Right ventricle myocardium superior (tissue), 1 donor: ENCODE results near the gene MSANTD7. TPM values are rescaled to one million over a fixed set of nuclear protein-coding genes. Genes with fewer than 3 reads are reported as not detected.
A peak's percentile ranks its signal among the peaks of the same experiment; 100 is the strongest.
"Not testable (repeated sequence)": the region's sequence is repeated elsewhere in the genome, so short reads cannot be mapped to it uniquely, and the experiment has no call there.

Experiments used
- ATAC-seq: fragments of 200-7000 bp; cut with Tn5 transposase; one replicate; pipeline ENCODE4 v1.9.1; 2020; ENCODE audit warnings: mild to moderate bottlenecking; ENCODE audit not compliant: poor library complexity
- DNase-seq: peaks from one replicate; pipeline ENCODE4 v3.0.0-alpha.2; 2020
- intact Hi-C: fragments of 100-400 bp; cut with DNase I; formaldehyde crosslinking; loops from one replicate; pipeline ENCODE4 v1.11.2; 2022
- total RNA-seq: library from RNA; stranded (reverse); fragmentation: NEBNext Ultra II Directional; extraction: Animal tissue kit (Norgen Biotek cat#: 25700); gene quantifications from one replicate; pipeline ENCODE4 v1.2.1, GENCODE V29; 2021
- donor health status: DM: no; HTN: yes; CAD: no; lungs with severe emphysema.

Gene MSANTD7
- total RNA-seq, 1 donor from 2014 or later: 4.4 TPM

DNA sequence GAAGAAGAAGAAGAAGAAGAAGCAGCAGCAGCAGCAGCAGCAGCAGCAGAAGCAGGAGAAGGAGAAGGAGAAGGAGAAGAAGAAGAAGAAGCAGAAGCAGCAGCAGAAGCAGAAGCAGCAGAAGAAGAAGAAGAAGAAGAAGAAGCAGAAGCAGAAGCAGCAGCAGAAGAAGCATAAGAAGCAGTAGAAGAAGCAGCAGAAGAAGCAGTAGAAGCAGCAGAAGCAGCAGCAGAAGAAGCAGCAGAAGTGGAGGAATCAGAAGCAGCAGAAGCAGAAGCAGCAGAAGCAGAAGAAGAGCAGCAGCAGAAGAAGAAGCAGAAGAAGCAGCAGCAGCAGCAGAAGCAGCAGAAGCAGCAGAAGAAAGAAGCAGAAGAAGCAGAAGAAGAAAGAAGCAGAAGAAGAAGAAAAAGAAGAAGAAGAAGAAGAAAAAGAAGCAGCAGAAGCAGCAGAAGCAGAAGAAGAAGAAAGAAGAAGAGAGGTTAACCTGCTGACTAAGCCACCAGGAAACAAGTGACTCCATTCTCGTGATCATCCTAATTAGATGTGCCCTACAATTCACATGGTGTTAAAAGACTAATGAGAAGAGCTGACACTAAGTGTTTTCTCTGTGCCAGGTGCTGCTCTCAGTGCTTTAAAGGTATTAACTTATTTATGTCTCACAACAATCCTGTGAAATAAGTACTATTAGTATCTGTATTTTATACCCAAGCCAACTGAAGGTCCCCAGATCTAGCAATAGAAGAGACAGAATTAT, 11.9 kb upstream of the MSANTD7 start:
- ATAC-seq: no peak
- intact Hi-C loops: loop anchor here (10.0 kb wide), 1 partner anchor 291 kb away; no protein-coding TSS in a partner anchor

DNA sequence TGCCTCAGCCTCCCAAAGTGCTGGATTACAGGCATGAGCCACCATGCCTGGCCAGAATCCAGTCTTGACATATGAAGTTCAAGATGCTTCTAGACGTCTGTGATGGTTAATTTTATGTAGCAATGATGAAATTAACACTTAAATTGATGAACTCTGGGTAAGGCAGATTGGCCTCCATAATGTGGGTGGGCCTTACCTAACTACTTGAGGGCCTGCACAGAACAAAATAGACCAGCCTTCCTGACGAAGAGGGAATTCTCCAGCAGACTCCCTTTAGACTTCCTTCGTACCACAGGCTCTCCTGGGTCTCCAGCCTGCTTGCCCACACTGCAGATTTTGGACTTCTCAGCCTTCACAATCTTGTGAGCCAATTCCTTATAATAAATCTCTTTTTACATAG, 5.0 kb upstream of the MSANTD7 start:
- ATAC-seq (no peak), DNase-seq (no peak)
- intact Hi-C loops: no loop called here

More for the DNA sequence above, 11.9 kb upstream of the MSANTD7 start:
- DNase-seq: no peak

DNA sequence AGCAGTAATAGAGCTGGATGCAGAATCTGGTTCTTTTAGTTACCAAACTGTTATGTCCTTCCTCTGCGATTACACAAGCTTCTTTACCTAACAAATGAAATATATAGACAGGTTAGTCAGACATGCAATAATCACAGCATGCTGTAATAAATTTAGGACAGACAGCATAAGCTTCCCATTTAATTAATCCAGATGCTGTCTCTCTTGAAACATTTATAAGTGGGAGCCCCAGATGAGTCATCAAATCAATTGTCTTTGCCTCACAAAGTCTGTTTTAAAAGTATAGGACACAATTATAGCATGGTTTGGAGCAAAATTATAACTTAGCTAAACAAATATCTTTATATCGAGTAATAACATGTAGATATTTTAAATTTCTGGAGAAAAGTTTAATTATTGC, 1.9 kb upstream of the MSANTD7 start:
- no peak for DNase-seq
- no peak for ATAC-seq
- intact Hi-C loops: loop anchor here (5.0 kb wide), 1 partner anchor 41 kb away; the partner anchor contains the start of gene SUV39H2

DNA sequence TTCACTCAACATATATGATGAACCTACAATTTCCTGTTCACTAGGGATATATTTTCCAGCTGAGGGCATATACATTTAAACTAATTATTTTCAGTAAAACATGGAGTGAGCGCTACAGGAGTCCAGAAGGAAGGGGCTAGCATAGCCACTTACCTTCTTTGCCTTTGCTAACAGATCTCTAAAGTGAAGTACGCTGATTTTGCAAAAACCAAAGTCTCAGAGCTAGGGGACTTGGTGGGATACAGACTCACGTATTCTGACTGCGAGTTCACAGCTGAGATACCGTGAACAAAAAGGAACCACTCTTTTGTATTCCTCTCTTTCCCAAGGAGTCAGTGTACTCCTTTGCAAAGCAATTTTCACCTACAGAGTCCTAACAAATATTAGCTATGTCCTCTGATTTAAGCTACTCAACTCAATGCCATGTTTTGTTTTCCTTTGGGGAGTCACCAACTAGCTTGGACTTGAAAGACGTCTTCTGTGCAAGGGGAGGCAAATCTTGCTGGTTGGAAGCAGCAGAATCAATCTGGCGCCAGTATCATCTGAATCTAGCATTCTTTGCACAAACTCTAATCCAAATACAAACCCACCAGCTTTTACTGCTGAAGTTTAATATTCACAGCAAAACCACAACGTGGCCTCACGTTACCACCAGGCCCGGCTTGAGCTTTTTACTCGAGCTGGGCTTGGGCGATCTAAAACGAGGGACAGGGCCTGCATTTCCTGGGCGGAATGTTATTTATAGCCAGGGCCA, 926 bp upstream of the MSANTD7 start:
- intact Hi-C loops: loop anchor here (5.0 kb wide), 1 partner anchor 40 kb away; the partner anchor contains the start of gene SUV39H2
- no peak for DNase-seq
- no peak for ATAC-seq

DNA sequence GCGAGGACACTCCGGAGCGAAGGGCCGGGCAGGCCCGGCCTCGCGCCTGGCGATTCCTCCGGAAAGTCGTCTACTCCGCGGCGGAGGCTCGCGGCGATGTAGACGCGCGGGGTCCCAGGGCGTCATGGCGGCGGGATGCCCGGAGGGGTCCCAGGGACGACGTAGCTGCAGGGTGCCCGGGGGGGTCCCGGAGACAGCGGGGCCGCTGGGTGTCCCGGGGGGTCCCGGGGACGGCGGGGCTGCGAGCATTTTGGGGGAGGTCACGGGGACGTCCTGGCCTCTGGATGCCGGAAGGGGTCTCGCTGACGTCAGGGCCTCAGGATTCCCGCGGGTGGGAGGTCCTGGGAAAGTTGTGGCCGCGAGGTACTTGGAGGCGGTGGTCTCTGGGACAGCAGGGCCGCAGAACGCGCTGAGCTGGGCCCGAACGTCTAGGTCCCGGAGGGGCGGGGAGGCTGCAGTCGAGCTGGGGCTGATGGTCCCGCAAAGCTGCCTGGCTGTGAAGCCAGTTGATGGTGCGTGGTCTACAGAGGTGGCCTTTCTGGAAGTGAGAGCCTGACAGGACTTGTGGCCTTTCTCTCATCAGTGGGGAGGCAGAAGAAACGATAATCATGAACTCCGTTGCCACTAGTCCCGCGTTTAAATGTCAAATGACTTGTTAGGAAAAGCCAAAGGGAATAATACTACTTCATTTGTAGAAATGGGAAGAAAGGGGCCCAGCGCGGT, 637 bp downstream of the MSANTD7 start:
- intact Hi-C loops: loop anchor here (5.0 kb wide), 1 partner anchor 39 kb away; the partner anchor contains the start of gene SUV39H2
- ATAC-seq: no peak

DNA sequence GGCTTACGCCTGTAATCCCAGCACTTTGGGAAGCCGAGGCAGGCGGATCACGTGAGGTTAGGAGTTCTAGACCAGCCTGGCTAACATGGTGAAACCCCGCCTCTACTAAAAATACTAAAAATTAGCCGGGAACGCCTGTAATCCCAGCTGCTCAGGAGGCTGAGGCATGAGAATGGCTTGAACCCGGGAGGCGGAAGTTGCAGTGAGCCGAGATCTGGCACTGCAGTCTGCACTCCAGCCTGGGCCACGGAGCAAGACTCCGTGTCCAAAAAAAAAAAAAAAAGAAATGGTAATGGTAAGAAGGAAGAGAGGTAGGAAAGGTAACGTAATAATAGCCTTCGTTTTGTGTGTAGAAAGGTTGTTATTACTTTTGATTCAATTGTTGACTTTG, 1.2 kb downstream of the MSANTD7 start:
- DNase-seq: no peak
- no peak for ATAC-seq
- intact Hi-C loops: loop anchor here (5.0 kb wide), 1 partner anchor 38 kb away; the partner anchor contains the start of gene SUV39H2

More for the DNA sequence above, 637 bp downstream of the MSANTD7 start:
- peak; percentile 49 for DNase-seq

DNA sequence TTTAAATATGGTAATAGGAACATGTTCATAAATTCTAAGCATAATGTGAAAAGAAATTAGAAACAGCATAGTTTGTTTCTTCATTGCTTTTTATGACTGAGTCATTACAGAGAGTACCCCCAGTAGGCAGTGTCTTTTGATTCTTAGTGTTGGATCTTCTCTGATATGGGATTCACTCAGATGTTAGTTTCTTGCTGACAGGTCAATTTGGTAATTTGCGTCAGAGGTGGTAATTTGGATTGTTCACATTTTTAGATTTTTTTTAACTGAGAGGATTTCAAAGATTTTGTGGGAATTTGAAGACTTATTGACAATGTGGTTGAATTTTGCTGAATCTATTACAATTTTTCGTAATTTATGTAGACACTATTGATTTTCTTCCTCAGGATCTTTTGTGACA, 2.1 kb downstream of the MSANTD7 start:
- DNase-seq: no peak
- no peak for ATAC-seq
- intact Hi-C loops: no loop called here

DNA sequence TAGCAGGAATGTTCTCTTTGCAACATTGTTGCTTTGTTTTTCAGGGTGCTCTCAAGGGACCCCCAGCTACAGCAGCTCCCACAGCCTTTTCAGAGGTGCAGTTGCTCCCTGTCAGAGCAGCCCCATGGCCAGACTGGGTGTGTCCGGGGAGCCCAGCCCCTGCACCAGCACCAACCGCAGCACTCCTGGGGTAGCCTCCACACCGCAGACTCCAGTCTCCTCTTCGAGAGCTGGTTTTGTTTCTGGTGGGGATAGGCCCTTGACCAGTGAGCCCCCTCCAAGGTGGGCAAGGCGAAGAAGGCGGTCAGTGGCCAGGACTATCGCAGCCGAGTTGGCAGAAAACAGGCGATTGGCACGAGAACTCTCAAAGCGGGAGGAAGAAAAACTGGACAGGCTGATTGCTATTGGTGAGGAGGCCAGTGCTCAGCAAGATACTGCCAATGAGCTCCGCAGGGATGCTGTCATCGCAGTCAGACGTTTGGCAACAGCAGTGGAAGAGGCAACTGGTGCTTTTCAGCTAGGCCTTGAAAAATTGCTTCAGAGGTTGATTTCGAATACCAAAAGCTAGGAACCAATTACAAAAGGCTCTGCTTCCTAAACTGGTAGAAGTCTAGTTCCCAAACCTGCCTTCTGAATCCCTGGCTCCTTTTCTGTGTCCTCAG, 5.4 kb downstream of the MSANTD7 start:
- intact Hi-C loops: no loop called here
- ATAC-seq: no peak
- DNase-seq: no peak

DNA sequence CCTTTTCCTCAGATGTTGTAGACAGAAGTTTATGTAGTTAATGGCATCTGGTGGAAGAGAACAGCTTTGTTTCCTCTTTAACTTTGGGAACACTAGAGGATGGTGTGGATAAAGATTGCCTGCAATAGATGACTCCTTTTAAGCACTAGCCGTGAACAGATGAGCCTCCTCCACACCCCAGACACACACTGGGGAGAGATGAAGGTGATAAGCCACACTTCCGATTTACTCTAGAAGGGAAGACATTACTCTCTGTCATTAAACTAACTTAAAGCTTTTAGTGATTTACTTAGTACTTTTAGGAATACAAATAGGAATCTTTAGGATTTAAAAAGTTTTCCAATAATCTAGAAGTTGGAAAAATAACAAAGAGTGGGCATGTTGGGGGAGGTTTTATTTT, 6.8 kb downstream of the MSANTD7 start:
- intact Hi-C loops: no loop called here
- DNase-seq (no peak), ATAC-seq (no peak)

DNA sequence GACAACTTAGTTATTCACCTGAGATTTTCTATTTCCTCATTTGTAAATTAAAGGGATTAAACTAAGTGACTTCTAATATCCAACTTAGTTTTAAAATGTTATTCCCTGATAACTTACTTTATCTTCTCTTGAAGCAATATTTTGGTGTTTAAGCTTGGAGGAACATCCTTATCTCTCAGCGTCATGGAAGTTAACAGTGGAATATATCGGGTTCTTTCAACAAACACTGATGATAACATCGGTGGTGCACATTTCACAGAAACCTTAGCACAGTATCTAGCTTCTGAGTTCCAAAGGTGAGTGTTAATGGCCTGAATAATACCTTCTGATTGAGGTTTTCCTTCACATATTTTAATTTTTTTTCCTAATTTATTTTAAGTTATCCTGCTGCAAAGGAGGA, 14.1 kb downstream of the MSANTD7 start:
- intact Hi-C loops: no loop called here
- ATAC-seq: no peak
- no peak for DNase-seq

DNA sequence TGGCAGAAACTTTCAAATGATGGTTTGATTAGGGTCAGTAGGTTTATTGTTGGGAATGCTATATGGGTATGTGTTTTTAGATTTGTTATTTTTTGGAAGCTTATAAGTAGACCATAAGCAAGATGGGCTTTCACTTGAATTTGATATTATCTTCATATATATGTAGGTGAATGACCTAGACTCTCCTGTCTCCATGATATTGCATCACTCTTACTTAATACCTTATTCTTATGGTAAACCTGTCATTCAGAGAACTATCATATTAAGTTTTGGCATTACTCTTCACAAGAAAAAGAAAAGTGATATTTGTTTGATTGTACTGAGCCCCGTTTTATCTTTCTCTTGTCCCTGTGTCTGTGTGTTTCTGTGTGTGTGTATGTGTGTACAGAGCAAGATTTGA, 17.3 kb downstream of the MSANTD7 start:
- DNase-seq (no peak), ATAC-seq (no peak)
- intact Hi-C loops: no loop called here

DNA sequence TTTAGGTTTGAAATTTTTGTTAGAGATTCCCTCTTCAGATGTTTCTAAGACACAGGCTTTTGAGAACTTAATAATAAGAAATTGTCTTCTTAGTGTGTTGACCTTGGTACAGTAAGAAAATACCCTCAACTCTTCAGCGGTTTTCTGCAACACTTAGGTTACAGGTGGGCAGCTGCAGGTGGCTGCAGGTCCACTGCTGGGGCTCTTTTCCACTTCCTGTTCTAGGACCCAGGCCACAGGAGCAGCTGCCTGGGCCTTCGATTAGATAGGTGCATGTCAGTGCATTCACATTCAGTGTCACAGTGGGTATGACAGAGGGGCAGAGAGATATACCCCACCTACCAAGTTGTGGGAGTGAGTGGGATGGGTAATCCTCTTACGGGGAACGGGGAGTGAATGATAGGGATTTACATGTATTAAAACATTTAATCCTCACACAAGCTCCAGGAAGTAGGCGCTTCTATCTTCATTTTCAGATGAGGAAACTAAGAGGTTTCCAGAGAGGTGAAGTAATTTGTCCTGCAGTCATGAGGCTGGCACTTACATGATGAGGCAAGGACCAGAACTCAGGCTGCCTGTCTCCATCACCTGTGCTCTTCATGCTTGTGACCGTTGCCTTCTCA, 20.3 kb downstream of the MSANTD7 start:
- DNase-seq (no peak), ATAC-seq (no peak)
- intact Hi-C loops: no loop called here

DNA sequence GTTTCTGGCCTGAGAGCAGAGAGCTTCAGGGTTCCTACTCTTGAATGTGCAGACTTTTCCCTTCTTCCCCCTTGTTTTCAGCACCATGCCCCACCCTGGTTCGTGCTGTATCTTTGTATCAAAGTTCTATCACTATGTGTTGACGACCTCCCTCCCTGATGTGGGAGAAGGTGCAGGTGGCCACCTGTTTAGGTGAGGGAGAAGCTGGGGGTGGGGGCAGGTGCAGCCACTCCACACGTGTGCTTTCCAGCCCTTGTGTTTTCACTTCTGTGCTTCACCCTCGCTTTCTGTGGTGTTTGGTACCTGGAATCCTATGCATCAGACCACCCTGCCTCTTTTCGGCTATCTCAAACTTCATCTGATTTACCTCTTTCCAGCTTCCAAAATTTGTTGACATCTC, 20.9 kb downstream of the MSANTD7 start:
- intact Hi-C loops: no loop called here
- ATAC-seq (no peak), DNase-seq (no peak)

DNA sequence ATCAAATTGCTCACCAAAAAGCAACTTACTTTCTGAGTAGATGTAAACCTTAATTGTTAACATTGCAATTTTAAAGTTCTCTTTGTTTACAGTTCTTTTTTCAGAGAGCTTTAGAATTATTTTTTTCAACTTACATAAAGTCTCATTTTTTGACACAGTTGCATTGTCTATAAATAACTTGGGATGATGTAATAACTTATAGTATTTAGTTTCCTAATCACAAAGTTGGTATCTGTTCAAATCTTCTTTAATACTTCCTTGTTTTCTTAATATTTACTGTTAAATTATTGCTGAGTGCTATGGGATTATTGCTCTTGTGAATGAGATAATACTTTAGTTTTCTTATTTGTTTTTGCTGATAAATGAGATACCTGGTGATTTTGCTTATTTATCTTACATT, 21.7 kb downstream of the MSANTD7 start:
- intact Hi-C loops: no loop called here
- DNase-seq (no peak), ATAC-seq (no peak)

DNA sequence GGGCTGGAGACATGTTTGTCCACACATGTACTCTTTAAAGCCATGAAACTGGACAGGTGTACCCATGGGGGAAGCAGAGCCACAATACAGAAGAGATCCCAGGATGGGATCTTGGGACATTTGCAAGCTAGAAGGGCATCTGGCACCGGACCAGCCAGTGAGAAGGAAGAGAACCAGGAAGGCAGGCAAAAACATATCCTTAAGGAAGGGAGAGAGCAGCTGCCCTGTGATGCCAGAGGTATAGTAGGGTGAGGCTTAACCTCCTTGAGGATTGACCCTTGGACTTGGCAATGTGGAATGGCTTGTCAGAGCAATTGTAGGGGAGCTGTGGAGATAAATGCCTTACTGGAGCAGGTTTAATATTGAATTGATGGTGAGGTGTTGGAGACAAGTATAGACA, 22.7 kb downstream of the MSANTD7 start:
- no peak for ATAC-seq
- DNase-seq: no peak
- intact Hi-C loops: no loop called here

DNA sequence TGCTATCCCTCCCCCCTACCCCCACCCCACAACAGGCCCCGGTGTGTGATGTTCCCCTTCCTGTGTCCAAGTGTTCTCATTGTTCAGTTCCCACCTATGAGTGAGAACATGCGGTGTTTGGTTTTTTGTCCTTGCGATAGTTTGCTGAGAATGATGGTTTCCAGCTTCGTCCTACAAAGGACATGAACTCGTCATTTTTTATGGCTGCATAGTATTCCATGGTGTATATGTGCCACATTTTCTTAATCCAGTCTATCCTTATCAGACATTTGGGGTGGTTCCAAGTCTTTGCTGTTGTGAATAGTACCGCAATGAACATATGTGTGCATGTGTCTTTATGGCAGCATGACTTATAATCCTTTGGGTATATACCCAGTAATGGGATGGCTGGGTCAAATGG, 26.4 kb downstream of the MSANTD7 start:
- intact Hi-C loops, ATAC-seq: not testable (repeated sequence)

DNA sequence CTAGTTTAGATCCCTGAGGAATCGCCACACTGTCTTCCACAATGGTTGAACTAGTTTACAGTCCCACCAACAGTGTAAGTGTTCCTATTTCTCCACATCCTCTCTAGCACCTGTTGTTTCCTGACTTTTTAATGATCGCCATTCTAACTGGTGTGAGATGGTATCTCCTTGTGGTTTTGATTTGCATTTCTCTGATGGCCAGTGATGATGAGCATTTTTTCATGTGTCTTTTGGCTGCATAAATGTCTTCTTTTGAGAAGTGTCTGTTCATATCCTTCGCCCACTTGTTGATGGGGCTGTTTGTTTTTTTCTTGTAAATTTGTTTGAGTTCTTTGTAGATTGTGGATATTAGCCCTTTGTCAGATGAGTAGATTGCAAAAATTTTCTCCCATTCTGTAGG, 26.8 kb downstream of the MSANTD7 start:
- ATAC-seq, DNase-seq, intact Hi-C loops: not testable (repeated sequence)

More for the DNA sequence above, 26.4 kb downstream of the MSANTD7 start:
- DNase-seq: not testable (repeated sequence)

DNA sequence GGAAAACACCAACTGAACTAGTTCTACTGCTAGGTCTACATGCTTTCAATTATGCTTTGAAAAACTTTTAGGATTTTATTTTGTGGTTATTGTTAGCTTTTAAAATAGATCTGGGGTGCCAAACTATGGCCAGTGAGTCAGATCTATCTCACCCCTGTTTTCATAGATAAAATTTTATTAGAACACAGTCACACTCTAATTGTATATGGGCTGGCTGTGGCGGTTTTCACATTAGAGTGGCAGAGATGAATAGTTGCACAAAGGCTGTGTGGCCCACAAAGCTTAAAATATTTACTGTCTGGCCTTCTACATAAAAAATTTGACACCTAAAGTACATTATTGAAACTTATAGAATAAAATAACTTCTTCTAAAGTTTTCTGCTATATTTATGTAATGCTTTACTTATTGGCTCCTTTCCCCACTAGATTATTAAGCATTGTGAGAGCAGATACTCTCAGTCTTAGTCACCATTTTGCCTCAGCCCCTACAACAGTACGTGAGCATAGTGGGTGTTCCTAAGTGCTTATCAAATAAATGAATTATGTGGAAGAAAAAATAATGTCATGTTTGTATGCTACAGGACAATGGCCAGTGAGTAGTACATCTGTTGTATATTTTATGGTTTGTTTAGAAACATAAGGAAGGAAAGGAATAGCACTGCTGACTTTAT, 35.1 kb downstream of the MSANTD7 start:
- DNase-seq: no peak
- no peak for ATAC-seq
- intact Hi-C loops: no loop called here
